HEK293T (cell line): ENCODE measurements around the gene ABHD11.

Experiments
- BHLHE40 ChIP-seq: fragments of 450-650 bp; IDR thresholded peaks from 2 replicates; pipeline ENCODE4 v1.6.1; 2016; ENCODE audit warnings: mild to moderate bottlenecking, moderate library complexity, borderline replicate concordance
- L3MBTL2 ChIP-seq: fragments of 450-650 bp; conservative IDR thresholded peaks from 2 replicates; pipeline ENCODE4 v1.6.1; 2016; ENCODE audit warnings: mild to moderate bottlenecking

DNA sequence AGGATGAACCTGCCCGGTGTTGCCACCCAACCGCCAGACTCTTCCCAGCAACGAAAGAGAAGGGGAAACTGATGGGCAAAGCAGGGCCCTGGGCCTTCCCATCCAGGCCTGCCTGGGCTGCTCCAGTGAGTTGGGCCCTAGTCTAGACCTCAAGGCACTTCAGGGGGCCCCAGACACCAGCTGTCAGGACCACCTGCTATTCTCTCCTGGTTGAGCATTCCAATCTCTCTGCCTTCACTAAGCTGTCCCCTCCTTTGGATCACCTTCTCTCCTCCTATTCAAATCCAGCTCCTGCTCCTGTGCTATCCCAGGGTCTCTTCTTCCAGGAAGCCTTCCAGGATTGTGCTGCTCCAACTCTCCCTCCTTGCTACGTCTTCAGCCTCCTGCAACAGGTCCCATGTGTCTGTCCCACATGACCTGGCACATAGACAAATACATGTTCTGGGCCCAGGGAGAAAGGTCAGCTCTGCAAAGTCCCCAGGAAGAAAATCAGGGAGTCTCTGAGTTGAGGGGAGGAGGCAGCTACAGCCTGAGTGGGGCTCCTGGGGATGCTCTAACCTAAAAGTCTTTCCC lies 22.2 kb downstream of the ABHD11 start:
- TF ChIP-seq L3MBTL2 (no peak), BHLHE40 (no peak)
